ENCODE data around the gene SLC7A7.

DNA sequence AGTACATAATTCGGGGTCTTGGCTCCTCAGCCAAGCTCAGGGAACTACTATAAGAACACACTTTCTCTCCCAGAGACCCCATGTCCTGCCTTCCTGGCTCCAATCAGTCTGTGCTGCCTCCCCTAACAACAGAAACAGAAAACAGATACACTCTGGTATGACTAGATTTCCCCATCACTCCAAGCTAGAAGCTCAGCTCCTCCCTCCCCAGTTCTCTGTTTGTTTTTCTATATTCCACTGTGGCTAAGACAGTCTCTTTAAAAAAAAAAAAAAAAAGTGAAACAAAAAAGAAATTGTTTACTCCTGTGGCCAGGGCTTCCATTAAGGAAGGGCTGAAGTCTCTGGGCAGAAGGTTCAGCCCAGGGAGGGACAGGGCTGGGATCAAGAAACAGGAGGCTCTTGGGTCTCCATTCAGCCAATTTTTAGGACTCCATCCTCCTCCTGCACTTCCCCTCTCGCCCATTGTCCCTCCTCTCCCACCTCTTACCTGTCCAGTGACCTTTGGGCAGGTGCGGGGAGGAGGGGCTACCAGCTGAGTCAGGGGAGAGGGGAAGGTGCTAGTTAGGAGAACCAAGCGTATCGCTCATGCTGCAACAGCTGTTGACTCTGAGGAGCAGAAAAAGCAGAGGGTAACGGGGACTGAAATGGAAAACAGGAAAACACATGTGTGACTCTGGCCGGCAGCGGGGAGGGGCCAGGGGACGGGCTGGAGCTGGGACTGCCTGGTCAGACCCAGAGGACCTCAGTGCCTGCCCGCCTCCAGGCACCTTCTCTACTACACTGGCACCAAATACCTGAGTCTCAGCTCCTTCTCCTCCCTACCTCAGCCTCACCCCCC lies 4.1 kb upstream of the SLC7A7 start:
- TF ChIP-seq, protein P1, sequence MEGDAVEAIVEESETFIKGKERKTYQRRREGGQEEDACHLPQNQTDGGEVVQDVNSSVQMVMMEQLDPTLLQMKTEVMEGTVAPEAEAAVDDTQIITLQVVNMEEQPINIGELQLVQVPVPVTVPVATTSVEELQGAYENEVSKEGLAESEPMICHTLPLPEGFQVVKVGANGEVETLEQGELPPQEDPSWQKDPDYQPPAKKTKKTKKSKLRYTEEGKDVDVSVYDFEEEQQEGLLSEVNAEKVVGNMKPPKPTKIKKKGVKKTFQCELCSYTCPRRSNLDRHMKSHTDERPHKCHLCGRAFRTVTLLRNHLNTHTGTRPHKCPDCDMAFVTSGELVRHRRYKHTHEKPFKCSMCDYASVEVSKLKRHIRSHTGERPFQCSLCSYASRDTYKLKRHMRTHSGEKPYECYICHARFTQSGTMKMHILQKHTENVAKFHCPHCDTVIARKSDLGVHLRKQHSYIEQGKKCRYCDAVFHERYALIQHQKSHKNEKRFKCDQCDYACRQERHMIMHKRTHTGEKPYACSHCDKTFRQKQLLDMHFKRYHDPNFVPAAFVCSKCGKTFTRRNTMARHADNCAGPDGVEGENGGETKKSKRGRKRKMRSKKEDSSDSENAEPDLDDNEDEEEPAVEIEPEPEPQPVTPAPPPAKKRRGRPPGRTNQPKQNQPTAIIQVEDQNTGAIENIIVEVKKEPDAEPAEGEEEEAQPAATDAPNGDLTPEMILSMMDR (IDR thresholded peaks at IDR 0.05 in 4 of 5, conservative IDR thresholded peaks at IDR 0.05 in 1 of 5) = no peak
- TF ChIP-seq POLR2A (IDR thresholded peaks at IDR 0.05) = no peak

Data from gastrocnemius medialis (tissue), 4 donors.